BE2C (cell line): Measurements from ENCODE around the gene NNT.
"Not testable (repeated sequence)": the region's sequence is repeated elsewhere in the genome, so short reads cannot be mapped to it uniquely, and the experiment has no call there.

Source experiments
- DNase-seq: peaks from one replicate; pipeline ENCODE4 v3.0.0-alpha.2; 2020
- H3K27me3 ChIP-seq: fragments of 250-450 bp; sonication (Bioruptor Pico); 2 replicates; pipeline ENCODE4 v1.5.1; 2020; ENCODE audit warnings: mild to moderate bottlenecking
- H3K36me3 ChIP-seq: fragments of 250-450 bp; sonication (Bioruptor Pico); 2 replicates; pipeline ENCODE4 v1.5.1; 2020; ENCODE audit warnings: mild to moderate bottlenecking
- H3K4me1 ChIP-seq: fragments of 250-450 bp; sonication (Bioruptor Pico); 2 replicates; pipeline ENCODE4 v1.5.1; 2020
- H3K4me3 ChIP-seq: 2 replicates; pipeline ENCODE4 v1.5.1; 2011; ENCODE audit warnings: low read depth, low read length
- H3K9me3 ChIP-seq: fragments of 250-450 bp; sonication (Bioruptor Pico); 2 replicates; pipeline ENCODE4 v1.5.1; 2020
- CTCF ChIP-seq: IDR thresholded peaks from 2 replicates; pipeline ENCODE4 v1.5.1; 2012; ENCODE audit warnings: mild to moderate bottlenecking, low read depth, low read length

NNT gene

GRCh38 chr5:43659075-43659474 is 56.1 kb downstream of the NNT start:
- H3K36me3 ChIP-seq: peaks cover 36% of the 10 kb centered on the region

GRCh38 chr5:43661102-43661501 is 58.1 kb downstream of the NNT start:
- Histone ChIP-seq H3K36me3 (peaks cover 29% of the 10 kb centered on the region), H3K4me1 (no peaks in the 10 kb centered on the region), H3K9me3 (no peaks in the 10 kb centered on the region), H3K4me3 (no peak overlapping the region), H3K27me3 (no peaks in the 10 kb centered on the region)
- DNase-seq: peak; percentile 57
- peak; percentile 45 for TF ChIP-seq CTCF

More at GRCh38 chr5:43659075-43659474, 56.1 kb downstream of the NNT start:
- Histone ChIP-seq H3K4me3 (no peak overlapping the region), H3K9me3 (no peaks in the 10 kb centered on the region), H3K4me1 (no peaks in the 10 kb centered on the region), H3K27me3 (no peaks in the 10 kb centered on the region)
- no peak for DNase-seq
- TF ChIP-seq CTCF: no peak

- no peaks in the 10 kb centered on the region for H3K27me3 ChIP-seq
- no peaks in the 10 kb centered on the region for H3K9me3 ChIP-seq
- H3K4me3 ChIP-seq: no peak overlapping the region
- no peak for DNase-seq
- no peaks in the 10 kb centered on the region for H3K4me1 ChIP-seq
- TF ChIP-seq CTCF: no peak
- H3K36me3 ChIP-seq: peaks cover 14% of the 10 kb centered on the region
Observed at GRCh38 chr5:43663916-43664315, 60.9 kb downstream of the NNT start.

- DNase-seq: no peak
- H3K4me1 ChIP-seq: no peaks in the 10 kb centered on the region
- H3K4me3 ChIP-seq: no peak overlapping the region
- no peak for TF ChIP-seq CTCF
- peaks cover 8% of the 10 kb centered on the region for H3K36me3 ChIP-seq
- no peaks in the 10 kb centered on the region for H3K27me3 ChIP-seq
- H3K9me3 ChIP-seq: no peaks in the 10 kb centered on the region
Observed at GRCh38 chr5:43664501-43665040, 61.6 kb downstream of the NNT start.

GRCh38 chr5:43665749-43666148 is 62.8 kb downstream of the NNT start:
- not testable (repeated sequence) for H3K4me3 ChIP-seq, H3K4me1 ChIP-seq, H3K27me3 ChIP-seq, H3K9me3 ChIP-seq, H3K36me3 ChIP-seq, DNase-seq

- H3K9me3 ChIP-seq, H3K4me3 ChIP-seq, H3K27me3 ChIP-seq, DNase-seq, H3K36me3 ChIP-seq, H3K4me1 ChIP-seq: not testable (repeated sequence)
Observed at GRCh38 chr5:43666728-43667127, 63.7 kb downstream of the NNT start.

GRCh38 chr5:43667379-43667778 is 64.4 kb downstream of the NNT start:
- not testable (repeated sequence) for DNase-seq

GRCh38 chr5:43674536-43674935 is 71.6 kb downstream of the NNT start:
- H3K4me1 ChIP-seq: peaks cover 5% of the 10 kb centered on the region; the same call in 1 of the 2 replicates
- DNase-seq: no peak
- TF ChIP-seq CTCF: no peak
- H3K9me3 ChIP-seq: no peaks in the 10 kb centered on the region
- no peak overlapping the region for H3K4me3 ChIP-seq
- no peaks in the 10 kb centered on the region for H3K27me3 ChIP-seq
- peaks cover 3% of the 10 kb centered on the region for H3K36me3 ChIP-seq

More at GRCh38 chr5:43667379-43667778, 64.4 kb downstream of the NNT start:
- H3K4me1 ChIP-seq, H3K4me3 ChIP-seq, H3K36me3 ChIP-seq, H3K27me3 ChIP-seq, H3K9me3 ChIP-seq: not testable (repeated sequence)
